ENCODE data around the gene C5orf34. TPM values are rescaled to one million over a fixed set of nuclear protein-coding genes. Genes with fewer than 3 reads are reported as not detected.
"Not testable (repeated sequence)": the region's sequence is repeated elsewhere in the genome, so short reads cannot be mapped to it uniquely, and the experiment has no call there.

C5orf34 gene
- total RNA-seq, 1 experiment from 2014 or later: 13.0 TPM

DNA sequence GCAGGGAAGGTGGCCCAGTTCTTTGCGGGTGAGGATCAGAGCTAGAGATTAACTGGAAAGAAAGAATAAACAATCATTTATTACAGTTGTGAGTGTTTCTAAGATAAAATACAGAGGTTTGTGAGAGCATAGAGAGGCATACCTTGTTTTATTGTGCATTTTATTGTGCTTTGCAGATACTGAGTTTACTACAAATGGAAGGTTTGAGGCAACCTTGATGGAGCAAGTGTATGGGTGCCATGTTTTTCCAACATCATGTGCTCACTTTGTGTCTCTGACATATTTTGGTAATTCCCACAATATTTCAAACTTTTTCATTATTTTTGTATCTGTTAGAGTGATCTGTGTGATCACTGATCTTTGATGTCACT is 715 bp upstream of the C5orf34 start:
- peak; percentile 11 for DNase-seq (ENCODE audit: low spot score)

DNA sequence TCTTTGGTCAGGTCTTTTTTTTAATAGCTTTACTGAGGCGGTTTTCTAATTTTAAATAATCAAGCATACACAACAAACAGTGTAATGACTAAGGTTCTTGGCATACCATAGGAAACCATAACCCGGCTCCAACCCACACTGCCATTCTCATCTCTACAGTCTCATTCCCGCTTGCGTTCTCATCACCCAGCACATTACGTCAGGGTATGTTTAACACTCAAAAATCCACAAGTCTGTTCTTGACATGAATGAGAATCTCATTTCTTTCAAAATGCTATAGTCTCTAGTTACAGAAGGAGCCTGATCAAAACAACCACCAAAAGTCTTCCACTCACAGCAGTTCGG is 505 bp downstream of the C5orf34 start:
- DNase-seq (ENCODE audit: low spot score): peak; percentile 47

DNA sequence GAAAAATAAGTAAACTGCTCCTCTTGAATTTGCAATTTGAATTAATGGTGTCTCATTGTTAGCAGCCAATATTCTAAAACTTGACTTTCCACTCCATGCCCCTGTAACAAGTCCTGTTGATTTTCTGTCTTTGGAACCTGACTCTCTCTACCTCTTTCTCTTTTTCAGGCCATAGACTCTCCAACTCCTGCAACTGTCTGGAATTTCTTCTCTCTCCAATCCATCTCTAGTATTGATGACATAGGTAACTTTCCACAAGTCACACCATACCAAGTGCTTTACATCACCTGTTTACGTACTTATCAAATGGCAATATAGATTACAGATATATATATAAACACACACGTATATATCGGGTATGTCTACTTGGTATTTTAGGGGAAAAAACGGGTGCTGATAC is 923 bp downstream of the C5orf34 start:
- DNase-seq (ENCODE audit: low spot score): no peak

DNA sequence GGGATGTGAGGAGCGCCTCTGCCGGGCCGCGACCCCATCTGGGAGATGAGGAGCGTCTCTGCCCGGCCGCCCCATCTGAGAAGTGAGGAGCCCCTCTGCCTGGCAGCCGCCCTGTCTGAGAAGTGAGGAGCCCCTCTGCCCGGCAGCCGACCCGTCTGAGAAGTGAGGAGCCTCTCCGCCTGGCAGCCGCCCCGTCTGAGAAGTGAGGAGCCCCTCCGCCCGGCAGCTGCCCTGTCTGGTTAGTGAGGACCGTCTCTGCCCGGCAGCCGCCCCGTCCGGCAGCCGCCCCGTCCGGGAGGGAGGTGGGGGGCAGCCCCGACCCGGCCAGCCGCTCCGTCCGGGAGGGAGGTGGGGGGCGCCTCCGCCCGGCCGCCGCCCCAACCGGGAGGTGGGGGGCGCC is 3.9 kb downstream of the C5orf34 start:
- DNase-seq (ENCODE audit: low spot score): not testable (repeated sequence)

DNA sequence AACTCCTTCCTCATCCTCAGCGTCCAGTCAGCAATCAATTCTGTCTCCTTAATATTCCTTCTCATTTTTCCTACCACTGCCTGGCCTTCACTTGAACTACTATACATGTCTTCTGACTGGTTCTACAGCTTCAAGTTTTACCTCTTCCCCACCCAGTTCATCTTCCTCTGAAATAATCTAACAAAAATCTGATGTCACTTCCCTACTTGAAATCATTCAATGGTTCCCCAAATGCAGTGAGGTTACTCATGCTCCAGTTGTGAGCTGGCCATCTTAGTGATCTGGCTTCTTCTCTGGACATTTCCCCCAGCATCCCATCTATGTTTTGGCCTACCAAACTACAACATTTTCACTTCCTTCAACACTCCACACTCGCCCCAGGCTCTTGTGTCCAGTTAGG is 16.4 kb downstream of the C5orf34 start:
- DNase-seq (ENCODE audit: low spot score): no peak

DNA sequence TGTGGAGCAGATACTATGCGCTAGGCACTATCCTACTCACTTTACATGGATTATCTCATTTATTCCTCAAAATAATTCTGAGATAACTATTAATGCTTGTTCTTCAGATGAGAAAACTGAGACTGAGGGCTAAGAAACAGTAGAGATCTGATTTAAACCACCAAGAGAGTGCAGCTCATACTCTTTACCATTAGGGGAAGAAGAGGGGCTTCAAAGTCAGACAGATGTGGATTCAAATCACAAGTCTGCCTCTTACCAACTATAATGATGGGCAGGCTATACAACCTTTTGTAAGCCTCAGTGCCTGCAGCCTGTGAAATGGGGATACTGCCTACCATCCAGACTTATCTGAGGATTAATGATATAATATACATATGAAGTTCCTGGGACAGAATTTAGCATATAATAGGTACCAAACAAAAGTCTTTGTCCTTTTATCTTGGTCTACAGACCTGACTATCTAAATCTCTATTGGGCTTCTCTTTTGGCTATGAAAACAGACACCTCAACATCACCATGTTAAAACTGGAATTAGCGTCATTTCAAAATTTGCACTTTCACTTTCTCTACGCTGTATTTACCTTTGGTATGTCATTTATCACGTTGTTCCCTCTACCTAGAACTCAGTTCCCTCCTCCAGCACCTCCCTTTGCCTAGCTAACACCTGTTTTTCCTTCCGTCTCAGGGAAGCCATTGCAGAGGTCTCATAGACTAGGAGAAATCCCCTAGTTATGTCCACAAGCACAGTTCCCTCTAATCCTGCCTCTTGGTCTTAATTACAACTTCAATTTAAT is 17.4 kb downstream of the C5orf34 start:
- no peak for DNase-seq (ENCODE audit: low spot score)

DNA sequence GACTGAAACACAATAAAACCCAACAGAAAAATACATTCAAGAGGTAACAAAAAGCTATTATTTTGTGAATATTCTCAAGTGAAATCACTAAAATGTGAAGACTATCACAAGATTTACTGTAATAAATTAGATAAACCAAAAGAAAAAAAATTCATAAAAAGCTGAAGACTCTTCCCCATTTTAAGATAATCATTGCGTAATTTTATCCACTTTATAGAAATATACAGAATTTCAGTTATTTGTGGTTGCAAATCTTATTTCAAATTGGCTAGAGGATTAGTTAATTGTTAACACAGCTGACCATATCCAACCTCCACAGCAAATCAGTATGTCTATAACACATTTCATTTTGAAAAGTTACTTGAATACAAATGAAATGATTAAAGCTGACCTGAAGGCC is 23.6 kb downstream of the C5orf34 start:
- no peak for DNase-seq (ENCODE audit: low spot score)

DNA sequence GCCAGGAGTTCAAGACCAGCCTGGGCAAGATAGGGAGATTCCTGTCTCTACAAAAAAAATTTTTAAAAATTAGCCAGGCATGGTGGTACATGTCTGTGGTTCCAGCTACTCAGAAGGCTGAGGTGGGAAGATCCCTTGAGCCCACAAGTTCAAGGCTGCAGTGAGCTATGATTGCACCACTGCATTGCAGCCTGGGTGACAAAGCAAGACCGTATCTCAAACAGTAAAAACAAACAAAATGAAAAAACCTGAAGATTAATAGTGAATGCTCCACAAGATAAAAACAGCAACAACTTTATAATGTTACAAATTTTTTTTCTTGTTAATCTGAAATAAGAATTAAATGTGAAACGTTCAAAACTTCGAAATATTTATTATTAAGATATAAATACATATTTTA is 28.6 kb downstream of the C5orf34 start:
- no peak for DNase-seq (ENCODE audit: low spot score)

DNA sequence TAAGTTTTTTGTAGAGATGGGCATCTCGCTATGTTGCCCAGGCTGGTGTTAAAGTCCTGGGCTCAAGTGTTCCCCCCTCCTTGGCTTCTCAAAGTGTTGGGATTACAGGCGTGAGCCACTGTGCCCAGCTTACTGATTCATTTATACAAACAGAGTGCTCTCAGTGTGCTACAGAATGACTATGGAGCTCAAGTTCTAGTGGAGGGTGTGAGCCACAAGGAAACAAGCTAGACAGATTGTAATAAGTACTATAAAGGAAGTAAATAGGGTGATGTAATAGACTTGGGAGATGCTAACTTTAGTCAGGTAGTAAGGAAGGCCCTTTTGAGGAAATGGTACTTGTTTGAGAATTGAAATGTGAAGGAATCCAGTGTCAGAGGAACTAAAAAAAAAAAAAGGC is 29.5 kb downstream of the C5orf34 start:
- DNase-seq (ENCODE audit: low spot score): no peak

DNA sequence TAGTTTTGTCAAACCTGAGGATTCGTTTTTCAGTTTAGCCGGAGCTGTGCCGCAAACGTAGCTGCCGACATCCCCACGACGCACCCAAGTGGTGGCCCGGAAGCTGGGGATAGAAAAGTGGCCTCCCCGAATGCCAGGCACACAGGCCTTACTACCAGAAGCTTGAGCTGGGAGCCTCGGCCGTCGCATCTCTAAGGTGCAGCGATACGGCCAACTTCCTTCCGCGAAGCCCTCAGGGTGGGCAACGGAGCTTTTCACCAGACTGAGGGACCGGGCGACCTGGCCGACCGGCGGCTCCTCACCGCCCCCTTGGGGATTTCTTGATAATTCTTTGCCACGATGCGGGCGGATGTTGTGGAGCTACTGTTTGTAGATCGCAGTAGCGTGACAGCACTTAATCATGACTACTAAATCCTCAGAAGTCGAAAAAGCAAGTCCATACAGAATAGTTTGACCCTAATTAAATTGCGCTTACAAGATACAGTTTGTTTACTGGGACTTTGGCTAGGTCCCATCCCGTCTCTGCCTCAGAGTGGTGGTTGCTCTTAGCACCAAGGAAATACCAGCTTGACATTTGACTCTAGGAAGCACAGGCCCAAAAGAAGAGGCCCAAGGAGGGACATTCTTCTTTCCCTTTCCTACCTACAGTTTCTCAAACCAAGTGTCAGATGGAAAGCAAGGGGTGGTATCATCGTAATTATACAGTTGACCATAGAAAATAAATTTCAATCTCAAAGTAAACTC is 30.7 kb downstream of the C5orf34 start:
- peak; percentile 80 for DNase-seq (ENCODE audit: low spot score)

DNA sequence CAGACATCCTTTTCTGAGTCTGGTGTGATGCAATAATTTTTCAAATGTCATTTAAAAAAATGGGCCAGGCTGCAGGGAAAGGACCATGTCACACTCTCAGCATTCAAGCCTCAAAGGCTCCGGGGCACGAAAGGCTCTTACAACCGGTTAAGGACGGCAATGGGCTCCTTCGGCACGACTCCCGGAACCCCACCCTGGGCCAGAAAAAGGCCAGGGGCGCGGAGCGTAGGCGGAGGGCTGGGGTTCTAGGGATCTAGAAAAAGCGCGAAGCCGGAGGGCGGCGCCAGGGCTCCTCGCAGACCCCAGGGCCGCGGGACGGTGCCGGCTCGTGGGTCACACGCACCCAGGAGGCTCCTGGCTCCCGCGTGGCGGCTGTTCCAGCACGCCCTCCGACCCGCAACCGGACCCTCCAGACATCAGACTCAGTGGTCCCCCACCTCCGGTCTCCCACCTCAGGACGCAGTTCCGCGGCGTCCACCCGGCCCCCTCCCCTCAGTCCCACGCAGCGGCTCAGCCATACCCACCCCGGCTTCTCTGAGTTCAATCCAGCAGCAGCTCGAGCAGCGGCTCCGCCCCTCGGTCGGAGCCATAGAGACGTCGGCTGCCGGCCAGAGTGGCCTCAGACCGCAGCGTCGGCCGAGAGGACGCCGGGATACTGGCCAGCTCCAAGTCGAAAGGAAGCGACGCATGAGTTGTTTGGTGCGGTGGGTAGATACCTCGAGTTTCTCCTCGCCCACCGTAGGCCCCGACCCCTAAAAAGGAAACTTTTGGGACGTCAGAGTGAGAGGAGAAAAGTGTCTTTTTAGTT is 31.4 kb downstream of the C5orf34 start, which contains the start of gene TMEM267:
Gene TMEM267 (minus strand): TSS at position 568 of the 808 bp plus-strand sequence. CDS start 29,896 bp downstream, outside the sequence.
- DNase-seq (ENCODE audit: low spot score): peak; percentile 89

DNA sequence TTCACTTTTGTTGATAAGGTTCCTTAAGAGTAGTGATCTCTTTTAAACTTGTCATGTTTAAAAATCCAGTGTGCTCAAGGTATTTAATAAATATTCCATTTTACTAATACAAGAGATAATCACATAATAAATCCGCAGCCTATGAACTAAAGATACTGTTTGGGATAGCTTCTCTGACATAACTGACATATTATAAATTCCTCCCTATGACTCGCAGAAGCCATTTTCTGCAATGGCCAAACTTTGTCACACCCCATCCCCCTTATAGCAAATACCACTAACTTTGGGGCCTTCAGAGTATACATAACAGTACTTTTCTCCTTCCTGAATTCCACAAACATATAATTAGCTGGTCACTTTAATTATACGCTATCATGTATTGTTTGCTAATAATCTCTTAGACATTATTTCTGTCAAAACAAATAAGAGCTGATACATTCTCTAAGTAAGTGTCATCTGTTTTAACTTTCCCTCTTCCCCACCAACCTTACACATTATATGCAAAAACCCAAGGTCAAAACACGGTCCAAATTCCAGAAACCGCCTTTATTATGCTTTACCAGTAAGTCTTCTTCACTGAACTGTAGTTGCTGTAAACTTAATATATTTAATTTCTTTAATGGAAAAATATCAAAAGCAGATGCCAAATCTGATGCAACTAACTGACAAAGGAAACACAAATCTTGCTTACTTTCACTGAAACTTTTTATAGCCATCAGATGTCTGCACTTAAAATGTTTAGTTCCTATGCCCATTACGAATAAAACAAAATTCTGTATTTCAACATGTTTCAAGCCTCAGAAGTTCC is 32.3 kb downstream of the C5orf34 start:
- peak; percentile 18 for DNase-seq (ENCODE audit: low spot score)

DNA sequence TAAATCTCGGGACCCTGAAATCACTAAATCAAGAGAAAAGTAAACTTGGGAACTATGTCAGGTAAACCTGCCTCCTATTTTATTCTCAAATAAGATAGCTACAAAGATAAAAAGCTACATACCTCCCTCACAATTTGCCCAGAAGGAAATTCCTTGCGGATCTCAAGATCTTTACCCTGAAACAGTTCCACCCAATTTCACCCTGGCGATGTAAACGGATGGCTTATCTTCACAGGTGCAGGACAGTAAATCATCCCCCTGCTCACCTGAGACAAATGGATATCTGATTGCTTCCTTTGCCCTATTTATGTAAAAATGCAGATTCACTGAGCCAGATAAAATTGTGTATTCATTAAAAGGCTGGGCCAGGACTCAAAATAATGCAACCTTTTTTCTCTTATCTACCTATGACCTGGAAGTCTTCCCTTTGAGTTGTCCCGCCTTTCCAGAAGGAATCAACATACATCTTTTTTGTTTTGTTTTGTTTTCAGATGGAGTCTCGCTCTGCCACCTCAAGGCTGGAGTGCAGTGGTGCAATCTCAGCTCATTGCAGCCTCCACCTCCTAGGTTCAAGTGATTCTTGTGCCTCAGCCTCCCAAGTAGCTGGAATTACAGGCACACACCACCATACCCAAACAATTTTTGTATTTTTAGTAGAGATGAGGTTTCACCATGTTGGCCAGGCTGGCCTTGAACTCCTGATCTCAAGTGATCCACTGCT is 45.1 kb downstream of the C5orf34 start:
- DNase-seq (ENCODE audit: low spot score): no peak

DNA sequence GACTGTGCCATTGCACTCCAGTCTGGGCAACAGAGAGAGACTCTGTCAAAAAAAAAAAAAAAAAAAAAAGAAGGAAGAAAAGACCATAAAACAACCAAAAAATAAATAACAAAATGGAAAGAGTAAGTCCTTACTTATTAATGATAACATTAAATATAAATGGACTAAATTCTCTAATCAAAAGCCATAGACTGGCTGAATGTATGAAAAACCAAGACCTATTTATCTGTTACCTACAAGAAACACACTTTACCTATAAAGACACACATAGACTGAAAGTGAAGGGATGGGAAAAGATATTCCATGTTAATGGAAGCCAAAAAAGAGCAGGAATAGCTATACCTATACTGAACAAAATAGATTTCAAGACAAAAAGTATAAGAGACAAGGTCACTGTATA is 47.8 kb downstream of the C5orf34 start:
- no peak for DNase-seq (ENCODE audit: low spot score)

DNA sequence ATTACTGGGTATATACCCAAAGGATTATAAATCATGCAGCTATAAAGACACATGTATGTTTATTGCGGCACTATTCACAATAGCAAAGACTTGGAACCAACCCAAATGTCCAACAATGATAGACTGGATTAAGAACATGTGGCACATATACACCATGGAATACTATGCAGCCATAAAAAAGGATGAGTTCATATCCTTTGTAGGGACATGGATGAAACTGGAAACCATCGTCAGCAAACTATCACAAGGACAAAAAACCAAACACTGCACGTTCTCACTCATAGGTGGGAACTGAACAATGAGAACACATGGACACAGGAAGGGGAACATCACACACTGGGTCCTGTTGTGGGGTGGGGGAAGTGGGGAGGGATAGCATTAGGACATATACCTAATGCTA is 49.5 kb downstream of the C5orf34 start:
- DNase-seq (ENCODE audit: low spot score): not testable (repeated sequence)

DNA sequence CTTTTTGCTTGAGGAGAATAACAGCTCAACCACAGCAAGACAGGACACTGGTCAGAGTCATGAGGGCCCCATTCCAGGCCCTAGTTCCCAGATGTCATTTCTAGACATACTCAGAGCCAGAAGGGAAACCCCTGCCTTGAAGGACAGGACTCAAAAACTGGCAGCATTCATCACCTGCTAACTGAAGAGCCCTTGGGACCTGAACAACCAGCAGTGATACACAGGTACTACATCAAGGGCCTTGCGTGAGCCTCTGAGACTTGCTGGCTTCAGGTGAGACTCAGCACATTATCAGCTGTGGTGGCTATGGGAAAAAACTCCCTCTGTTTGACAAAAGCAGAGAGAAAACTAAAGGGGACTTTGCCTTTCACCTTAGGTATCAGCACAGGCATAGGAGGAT is 53.9 kb downstream of the C5orf34 start:
- no peak for DNase-seq (ENCODE audit: low spot score)

DNA sequence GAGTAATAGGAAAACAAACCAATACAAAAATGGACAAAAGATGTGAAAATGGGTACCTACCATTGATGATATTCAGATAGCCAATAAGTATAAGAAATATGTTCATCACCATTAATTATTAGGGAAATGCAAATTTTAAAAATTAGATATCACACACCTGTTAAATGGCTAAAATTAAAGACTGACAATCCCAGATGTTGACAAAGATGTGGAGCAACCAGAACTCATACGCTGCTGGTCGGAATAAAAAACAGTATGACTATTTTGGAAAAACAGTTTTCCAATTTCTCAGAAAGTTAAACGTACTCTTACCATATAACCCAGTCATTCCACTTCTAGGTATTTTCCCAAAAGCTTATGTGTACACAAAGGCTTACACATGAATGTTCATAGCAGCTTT is 58.4 kb downstream of the C5orf34 start:
- no peak for DNase-seq (ENCODE audit: low spot score)

DNA sequence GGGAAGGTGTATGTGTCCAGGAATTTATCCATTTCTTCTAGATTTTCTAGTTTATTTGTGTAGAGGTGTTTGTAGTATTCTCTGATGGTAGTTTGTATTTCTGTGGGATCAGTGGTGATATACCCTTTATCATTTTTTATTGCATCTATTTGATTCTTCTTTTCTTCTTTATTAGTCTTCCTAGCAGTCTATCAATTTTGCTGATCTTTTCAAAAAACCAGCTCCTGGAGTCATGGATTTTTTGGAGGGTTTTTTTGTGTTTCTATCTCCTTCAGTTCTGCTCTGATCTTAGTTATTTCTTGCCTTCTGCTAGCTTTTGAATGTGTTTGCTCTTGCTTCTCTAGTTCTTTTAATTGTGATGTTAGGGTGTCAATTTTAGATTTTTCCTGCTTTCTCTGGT is 73.4 kb downstream of the C5orf34 start:
- DNase-seq (ENCODE audit: low spot score): not testable (repeated sequence)

DNA sequence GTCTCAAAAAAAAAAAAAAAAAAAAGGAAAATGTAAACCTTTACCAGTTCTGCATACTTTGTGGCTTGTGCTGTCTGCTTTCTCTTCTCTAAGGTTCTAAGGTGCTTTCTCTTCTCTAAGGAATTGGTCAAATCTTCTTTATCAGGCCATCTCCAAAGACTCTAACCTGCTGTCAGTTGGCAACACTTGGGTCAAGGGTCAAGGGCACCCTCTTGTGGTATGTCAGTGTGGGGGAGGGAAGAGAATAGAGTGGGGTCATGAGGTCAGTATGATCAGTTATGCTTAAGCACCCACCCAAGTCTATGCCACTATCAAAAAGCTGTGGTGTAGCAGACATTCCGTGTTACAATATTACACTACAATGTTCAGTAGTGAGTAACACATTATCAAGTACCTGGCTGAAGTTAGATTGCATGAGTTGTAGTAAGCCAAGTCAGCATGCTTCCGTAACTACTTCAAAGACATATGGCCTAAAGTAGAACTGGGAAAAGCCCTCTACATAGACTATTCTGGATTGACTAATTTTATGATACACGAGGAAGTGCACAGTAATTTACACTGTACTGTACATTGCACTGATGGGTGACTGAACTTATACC is 77.8 kb downstream of the C5orf34 start:
- DNase-seq (ENCODE audit: low spot score): no peak
